HUES6 (cell line): Measurements from ENCODE around the gene PCDH9.

Source experiments
- H3K27ac ChIP-seq: 2 replicates; pipeline ENCODE4 v1.7.0; 2013; ENCODE audit warnings: low read depth, mild to moderate bottlenecking, low read length, inconsistent platforms
- H3K27me3 ChIP-seq: 2 replicates; pipeline ENCODE4 v1.6.1; 2013; ENCODE audit warnings: low read length; ENCODE audit not compliant: control insufficient read depth, insufficient read depth
- H3K36me3 ChIP-seq: 2 replicates; pipeline ENCODE4 v1.6.1; 2013; ENCODE audit warnings: low read length; ENCODE audit not compliant: control insufficient read depth, insufficient read depth
- H3K4me1 ChIP-seq: 2 replicates; pipeline ENCODE4 v1.6.1; 2013; ENCODE audit warnings: low read length; ENCODE audit not compliant: control insufficient read depth, insufficient read depth
- H3K4me3 ChIP-seq: 2 replicates; pipeline ENCODE4 v1.5.1; 2013; ENCODE audit warnings: low read depth, low read length
- H3K9ac ChIP-seq: one replicate; pipeline ENCODE4 v1.6.1; 2013; ENCODE audit warnings: mild to moderate bottlenecking, low read length
- H3K9me3 ChIP-seq: 2 replicates; pipeline ENCODE4 v1.6.1; 2013; ENCODE audit warnings: low read depth, low read length; ENCODE audit not compliant: control insufficient read depth, insufficient read depth

The PCDH9 gene

GRCh38 chr13:66937423-66937822 is 292.7 kb downstream of the PCDH9 start:
- no peaks in the 10 kb centered on the region for H3K9me3 ChIP-seq
- H3K9ac ChIP-seq: no peak overlapping the region
- H3K36me3 ChIP-seq: no peaks in the 10 kb centered on the region
- H3K27me3 ChIP-seq: no peaks in the 10 kb centered on the region
- no peaks in the 10 kb centered on the region for H3K4me1 ChIP-seq
- H3K27ac ChIP-seq: no peak overlapping the region
- no peak overlapping the region for H3K4me3 ChIP-seq

GRCh38 chr13:66933994-66934393 is 296.1 kb downstream of the PCDH9 start:
- Histone ChIP-seq H3K27me3 (no peaks in the 10 kb centered on the region), H3K4me3 (no peak overlapping the region), H3K4me1 (no peaks in the 10 kb centered on the region), H3K27ac (no peak overlapping the region), H3K9ac (no peak overlapping the region), H3K36me3 (no peaks in the 10 kb centered on the region), H3K9me3 (no peaks in the 10 kb centered on the region)

DNA sequence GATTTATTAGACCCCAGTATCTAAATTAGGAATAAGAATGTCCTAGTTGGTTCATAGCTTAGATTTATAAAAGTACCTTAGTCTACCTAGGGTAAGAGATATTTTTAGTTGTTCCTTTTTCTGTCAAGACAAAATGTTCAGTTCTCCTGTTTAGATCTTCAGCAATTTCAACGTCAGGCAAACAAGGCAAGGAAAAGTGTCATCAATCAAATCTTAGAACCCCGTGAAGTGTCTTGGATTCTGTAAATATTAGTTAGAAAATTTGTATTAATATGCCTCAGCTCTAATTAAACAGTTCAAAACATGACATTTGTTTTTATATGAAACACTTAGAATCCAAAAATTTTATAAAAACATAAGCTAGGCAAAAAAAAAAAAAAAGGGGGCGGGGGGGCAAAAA is 296.6 kb downstream of the PCDH9 start:
- H3K27me3 ChIP-seq: no peaks in the 10 kb centered on the region
- H3K9ac ChIP-seq: no peak overlapping the region
- H3K27ac ChIP-seq: no peak overlapping the region
- H3K9me3 ChIP-seq: no peaks in the 10 kb centered on the region
- H3K4me1 ChIP-seq: no peaks in the 10 kb centered on the region
- no peak overlapping the region for H3K4me3 ChIP-seq
- H3K36me3 ChIP-seq: no peaks in the 10 kb centered on the region

GRCh38 chr13:66927562-66927961 is 302.6 kb downstream of the PCDH9 start:
- H3K9me3 ChIP-seq: no peaks in the 10 kb centered on the region
- H3K36me3 ChIP-seq: no peaks in the 10 kb centered on the region
- peaks cover 14% of the 10 kb centered on the region for H3K4me1 ChIP-seq
- no peak overlapping the region for H3K9ac ChIP-seq
- no peak overlapping the region for H3K4me3 ChIP-seq
- H3K27ac ChIP-seq: no peak overlapping the region
- H3K27me3 ChIP-seq: no peaks in the 10 kb centered on the region

DNA sequence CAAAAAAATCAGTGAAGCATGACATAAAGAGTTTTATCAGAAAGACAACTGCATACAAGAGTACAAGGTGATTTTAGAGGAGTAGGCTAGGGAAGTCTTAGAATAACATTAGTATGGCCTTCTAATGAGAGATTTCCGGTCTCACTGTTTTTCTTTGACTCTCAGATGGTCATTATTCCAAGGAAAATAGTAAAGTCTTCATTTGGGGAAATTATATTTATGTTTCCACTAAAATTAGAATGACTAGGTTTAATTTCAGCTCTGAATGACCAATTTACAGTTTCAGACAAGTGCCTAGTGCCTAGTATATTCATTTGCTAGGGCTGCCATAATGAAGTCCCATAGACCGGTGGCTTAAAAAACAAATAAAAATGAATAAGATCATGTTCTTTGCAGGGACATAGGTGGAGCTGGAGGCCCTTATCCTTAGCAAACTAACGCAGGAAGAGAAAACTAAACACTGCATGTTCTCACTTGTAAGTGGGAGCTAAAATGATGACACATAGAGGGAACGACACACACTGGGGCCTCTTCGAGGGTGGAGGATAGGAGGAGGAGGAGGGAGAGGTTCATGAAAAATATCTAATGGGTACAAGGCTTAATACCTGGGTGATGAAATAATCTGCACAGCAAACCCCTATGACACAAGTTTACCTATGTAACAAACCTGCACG is 303.1 kb downstream of the PCDH9 start:
- peaks cover 14% of the 10 kb centered on the region for H3K4me1 ChIP-seq
- no peaks in the 10 kb centered on the region for H3K36me3 ChIP-seq
- no peak overlapping the region for H3K27ac ChIP-seq
- H3K27me3 ChIP-seq: no peaks in the 10 kb centered on the region
- no peak overlapping the region for H3K9ac ChIP-seq
- H3K4me3 ChIP-seq: no peak overlapping the region
- H3K9me3 ChIP-seq: no peaks in the 10 kb centered on the region

GRCh38 chr13:66926200-66926850 is 303.8 kb downstream of the PCDH9 start:
- Histone ChIP-seq H3K9ac (no peak overlapping the region), H3K36me3 (no peaks in the 10 kb centered on the region), H3K4me1 (peaks cover 14% of the 10 kb centered on the region), H3K4me3 (no peak overlapping the region), H3K27ac (no peak overlapping the region), H3K27me3 (no peaks in the 10 kb centered on the region), H3K9me3 (no peaks in the 10 kb centered on the region)

DNA sequence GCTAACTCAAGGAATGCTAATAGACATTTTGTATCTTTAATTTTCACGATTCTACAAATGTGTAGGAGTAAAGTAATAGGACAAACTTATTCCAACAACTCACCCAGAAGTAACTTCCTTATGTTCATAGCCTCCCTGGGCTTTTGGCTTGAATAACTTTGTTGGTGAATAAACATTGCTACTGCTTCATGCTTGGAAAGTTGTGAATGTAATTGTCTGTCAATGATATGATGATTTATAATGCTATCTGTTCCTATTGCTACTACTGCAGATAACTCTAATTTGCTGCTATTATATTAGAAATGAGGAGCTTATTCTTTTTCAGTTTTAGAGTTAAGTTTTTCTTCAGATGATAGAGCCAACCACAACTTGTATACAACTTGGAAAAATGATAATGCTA is 307.7 kb downstream of the PCDH9 start:
- H3K9me3 ChIP-seq: no peaks in the 10 kb centered on the region
- no peaks in the 10 kb centered on the region for H3K27me3 ChIP-seq
- H3K4me3 ChIP-seq: no peak overlapping the region
- no peaks in the 10 kb centered on the region for H3K36me3 ChIP-seq
- peaks cover 14% of the 10 kb centered on the region for H3K4me1 ChIP-seq
- H3K9ac ChIP-seq: no peak overlapping the region
- no peak overlapping the region for H3K27ac ChIP-seq

GRCh38 chr13:66921437-66921836 is 308.7 kb downstream of the PCDH9 start:
- Histone ChIP-seq H3K27me3 (no peaks in the 10 kb centered on the region), H3K4me1 (peaks cover 6% of the 10 kb centered on the region), H3K4me3 (no peak overlapping the region), H3K27ac (no peak overlapping the region), H3K36me3 (no peaks in the 10 kb centered on the region), H3K9ac (no peak overlapping the region), H3K9me3 (no peaks in the 10 kb centered on the region)

DNA sequence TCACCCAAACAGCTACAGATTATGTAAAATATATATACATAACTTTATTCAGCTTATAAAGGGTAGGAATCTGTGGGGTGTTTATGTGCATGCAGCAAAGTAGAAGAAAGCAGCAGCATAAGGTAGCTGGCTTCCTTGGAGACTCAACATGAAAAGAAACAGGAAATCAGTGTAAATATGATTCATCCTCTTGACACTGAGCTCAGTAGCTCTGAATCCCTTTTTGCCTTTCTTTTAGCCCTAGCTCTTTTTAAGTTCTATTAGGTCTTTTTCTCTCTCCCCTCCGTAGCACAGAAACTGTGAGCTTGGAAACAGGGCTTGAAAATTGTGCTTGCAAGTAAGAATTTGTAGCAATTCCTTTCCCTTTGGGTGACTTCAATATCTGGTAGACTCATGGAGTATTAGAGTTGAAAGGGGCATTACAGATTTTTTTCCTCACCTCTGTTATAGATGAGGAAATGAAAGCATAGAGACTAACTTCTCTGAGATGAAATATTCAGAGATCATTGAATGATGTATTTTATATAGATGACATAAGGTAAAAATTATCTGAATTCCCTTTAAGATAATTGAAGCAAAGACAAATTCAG is 314.4 kb downstream of the PCDH9 start:
- no peak overlapping the region for H3K9ac ChIP-seq

DNA sequence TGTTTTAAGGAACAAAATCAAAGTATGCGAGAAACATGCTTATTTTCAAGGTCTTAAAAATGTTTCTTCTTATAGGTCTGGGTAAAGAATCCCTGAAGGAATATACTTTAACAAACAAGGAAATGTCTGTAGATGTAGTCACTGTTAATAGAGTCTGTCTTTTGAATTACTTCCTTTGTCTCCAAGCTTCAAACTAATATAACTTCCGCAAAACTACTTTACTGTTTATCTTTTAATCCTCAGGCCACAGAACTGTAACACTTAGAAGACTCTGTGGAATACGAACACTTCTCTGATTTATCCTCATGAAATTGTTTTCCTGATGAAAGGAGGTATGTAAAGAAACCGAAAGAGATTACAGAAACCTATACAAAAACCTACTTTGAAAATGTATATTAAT is 316.0 kb downstream of the PCDH9 start:
- H3K9ac ChIP-seq: no peak overlapping the region
- H3K27me3 ChIP-seq: no peaks in the 10 kb centered on the region
- no peak overlapping the region for H3K4me3 ChIP-seq
- 0 out of 2 replicates have a peak, but pooled peaks cover 2% of the 10 kb centered on the region for H3K4me1 ChIP-seq
- H3K36me3 ChIP-seq: no peaks in the 10 kb centered on the region
- H3K9me3 ChIP-seq: no peaks in the 10 kb centered on the region
- H3K27ac ChIP-seq: no peak overlapping the region

More for the DNA sequence above, 314.4 kb downstream of the PCDH9 start:
- Histone ChIP-seq H3K4me1 (0 out of 2 replicates have a peak, but pooled peaks cover 2% of the 10 kb centered on the region), H3K4me3 (no peak overlapping the region), H3K27ac (no peak overlapping the region), H3K36me3 (no peaks in the 10 kb centered on the region), H3K27me3 (no peaks in the 10 kb centered on the region), H3K9me3 (no peaks in the 10 kb centered on the region)

DNA sequence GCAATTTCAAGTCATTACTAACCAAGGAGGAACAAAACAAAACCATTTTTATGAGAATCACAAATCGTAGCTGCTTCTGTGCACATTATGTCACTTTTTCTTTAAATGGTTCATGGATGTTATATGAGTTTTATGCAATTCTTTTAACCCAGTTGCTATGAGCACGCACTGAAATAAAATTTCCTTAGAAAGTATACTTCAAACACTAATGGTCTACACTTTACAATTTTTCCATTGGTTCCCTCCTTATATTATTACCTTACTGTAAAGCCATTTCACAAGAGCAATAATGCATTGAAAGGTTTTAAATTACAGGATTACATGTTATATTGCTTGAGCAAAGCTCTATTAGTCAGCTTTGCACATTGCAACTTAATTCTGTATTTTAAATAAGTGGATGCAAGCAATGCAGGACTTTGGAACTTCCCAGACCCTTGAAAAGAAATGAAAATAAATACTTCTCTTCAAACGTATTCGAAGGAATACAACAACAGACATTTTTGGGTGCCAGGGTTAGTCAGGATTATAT is 318.7 kb downstream of the PCDH9 start:
- no peaks in the 10 kb centered on the region for H3K36me3 ChIP-seq
- no peaks in the 10 kb centered on the region for H3K9me3 ChIP-seq

More for the DNA sequence above, 318.7 kb downstream of the PCDH9 start:
- no peaks in the 10 kb centered on the region for H3K27me3 ChIP-seq
- H3K4me1 ChIP-seq: 0 out of 2 replicates have a peak, but pooled peaks cover 2% of the 10 kb centered on the region
- H3K9ac ChIP-seq: no peak overlapping the region
- H3K4me3 ChIP-seq: no peak overlapping the region
- H3K27ac ChIP-seq: no peak overlapping the region
